Fibroblast of pulmonary artery (primary cell): ENCODE results near the gene PILRB.
"Not testable (repeated sequence)": the region's sequence is repeated elsewhere in the genome, so short reads cannot be mapped to it uniquely, and the experiment has no call there.

ENCODE experiments used
- DNase-seq: peaks from one replicate; pipeline ENCODE4 v3.0.0-alpha.2; 2010; ENCODE audit warnings: low read depth
- H3K4me3 ChIP-seq: replicated peaks from 2 replicates; pipeline ENCODE4 v1.5.1; 2011; ENCODE audit warnings: low read depth, mild to moderate bottlenecking, control low read depth, low read length, moderate library complexity
- CTCF ChIP-seq: IDR thresholded peaks from 2 replicates; pipeline ENCODE4 v1.5.1; 2011; ENCODE audit warnings: mild to moderate bottlenecking, control low read depth, low read length, inconsistent platforms; ENCODE audit errors: missing control alignments

PILRB gene

GRCh38 chr7:100374601-100375000 is 16.7 kb downstream of the PILRB start:
- H3K4me3 ChIP-seq, result no peak overlapping the region
- no peak for DNase-seq
- TF ChIP-seq CTCF, result no peak

GRCh38 chr7:100376066-100376465 is 18.1 kb downstream of the PILRB start:
- TF ChIP-seq CTCF, result no peak
- H3K4me3 ChIP-seq, result no peak overlapping the region
- DNase-seq, result no peak

- no peak overlapping the region for H3K4me3 ChIP-seq
- no peak for DNase-seq
- TF ChIP-seq CTCF, result no peak
Observed at GRCh38 chr7:100378114-100378755, 20.3 kb downstream of the PILRB start.

GRCh38 chr7:100380196-100380595 is 22.3 kb downstream of the PILRB start:
- TF ChIP-seq CTCF, result no peak
- H3K4me3 ChIP-seq, result no peak overlapping the region
- no peak for DNase-seq

- not testable (repeated sequence) for DNase-seq, H3K4me3 ChIP-seq
Observed at GRCh38 chr7:100381531-100382233, 23.8 kb downstream of the PILRB start.

GRCh38 chr7:100382234-100382853 is 24.4 kb downstream of the PILRB start:
- DNase-seq, H3K4me3 ChIP-seq: not testable (repeated sequence)

GRCh38 chr7:100384628-100385294 is 26.8 kb downstream of the PILRB start:
- no peak for DNase-seq
- TF ChIP-seq CTCF, result no peak

More at GRCh38 chr7:100384628-100385294, 26.8 kb downstream of the PILRB start:
- no peak overlapping the region for H3K4me3 ChIP-seq
